ENCODE measurements around the gene UBE2H. TPM values are rescaled to one million over a fixed set of nuclear protein-coding genes. Genes with fewer than 3 reads are reported as not detected.

UBE2H gene
- total RNA-seq, 1 experiment from 2014 or later, result 58.0 TPM

DNA sequence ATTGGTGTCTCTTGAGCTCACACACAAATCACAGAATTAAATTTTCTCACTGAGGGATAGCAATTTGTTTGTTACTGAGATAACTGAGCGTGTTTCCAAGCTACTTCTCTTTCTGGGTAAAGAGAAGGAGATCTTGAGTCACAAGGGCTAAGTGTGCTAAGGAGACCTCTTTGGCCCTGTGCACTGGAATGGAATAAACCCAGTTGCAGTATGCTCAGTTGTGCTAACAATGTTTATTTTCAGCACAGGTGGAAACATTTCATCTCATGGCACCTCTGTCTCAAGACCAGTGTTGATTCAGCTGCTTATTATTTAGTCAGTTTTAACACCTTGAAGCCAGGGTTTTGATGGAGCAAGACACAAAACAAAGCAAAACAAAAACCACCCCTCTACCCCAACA, 22.5 kb upstream of the UBE2H start:
- ChIA-PET POLR2A (no interaction called here), CTCF (no interaction called here)
- Histone ChIP-seq H3K27me3 (ENCODE audit: control insufficient read depth, insufficient read depth, low read length) (no peaks in the 10 kb centered on the region), H3K36me3 (ENCODE audit: control insufficient read depth, insufficient read depth, low read length) (no peaks in the 10 kb centered on the region), H3K4me3 (ENCODE audit: low read depth in 2 of 2, low read length in 2 of 2) (no peak overlapping the region), H3K27ac (ENCODE audit: low read length) (no peak overlapping the region), H3K4me1 (ENCODE audit: control insufficient read depth, insufficient read depth, low read length) (peaks cover under 1% of the 10 kb centered on the region), H3K9me3 (ENCODE audit: control insufficient read depth, insufficient read depth, low read depth, low read length) (no peaks in the 10 kb centered on the region)
- TF ChIP-seq SIN3A (IDR thresholded peaks at IDR 0.05; ENCODE audit: borderline replicate concordance, insufficient read depth, low read depth, low read length) (no peak), TCF7L2 (IDR thresholded peaks at IDR 0.05; ENCODE audit: low read depth, low read length) (no peak), POLR2AphosphoS5 (IDR thresholded peaks at IDR 0.05; ENCODE audit: low read depth, low read length) (no peak)
- TF ChIP-seq, protein P1, sequence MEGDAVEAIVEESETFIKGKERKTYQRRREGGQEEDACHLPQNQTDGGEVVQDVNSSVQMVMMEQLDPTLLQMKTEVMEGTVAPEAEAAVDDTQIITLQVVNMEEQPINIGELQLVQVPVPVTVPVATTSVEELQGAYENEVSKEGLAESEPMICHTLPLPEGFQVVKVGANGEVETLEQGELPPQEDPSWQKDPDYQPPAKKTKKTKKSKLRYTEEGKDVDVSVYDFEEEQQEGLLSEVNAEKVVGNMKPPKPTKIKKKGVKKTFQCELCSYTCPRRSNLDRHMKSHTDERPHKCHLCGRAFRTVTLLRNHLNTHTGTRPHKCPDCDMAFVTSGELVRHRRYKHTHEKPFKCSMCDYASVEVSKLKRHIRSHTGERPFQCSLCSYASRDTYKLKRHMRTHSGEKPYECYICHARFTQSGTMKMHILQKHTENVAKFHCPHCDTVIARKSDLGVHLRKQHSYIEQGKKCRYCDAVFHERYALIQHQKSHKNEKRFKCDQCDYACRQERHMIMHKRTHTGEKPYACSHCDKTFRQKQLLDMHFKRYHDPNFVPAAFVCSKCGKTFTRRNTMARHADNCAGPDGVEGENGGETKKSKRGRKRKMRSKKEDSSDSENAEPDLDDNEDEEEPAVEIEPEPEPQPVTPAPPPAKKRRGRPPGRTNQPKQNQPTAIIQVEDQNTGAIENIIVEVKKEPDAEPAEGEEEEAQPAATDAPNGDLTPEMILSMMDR (IDR thresholded peaks at IDR 0.05), result no peak
- TF ChIP-seq, protein P2, sequence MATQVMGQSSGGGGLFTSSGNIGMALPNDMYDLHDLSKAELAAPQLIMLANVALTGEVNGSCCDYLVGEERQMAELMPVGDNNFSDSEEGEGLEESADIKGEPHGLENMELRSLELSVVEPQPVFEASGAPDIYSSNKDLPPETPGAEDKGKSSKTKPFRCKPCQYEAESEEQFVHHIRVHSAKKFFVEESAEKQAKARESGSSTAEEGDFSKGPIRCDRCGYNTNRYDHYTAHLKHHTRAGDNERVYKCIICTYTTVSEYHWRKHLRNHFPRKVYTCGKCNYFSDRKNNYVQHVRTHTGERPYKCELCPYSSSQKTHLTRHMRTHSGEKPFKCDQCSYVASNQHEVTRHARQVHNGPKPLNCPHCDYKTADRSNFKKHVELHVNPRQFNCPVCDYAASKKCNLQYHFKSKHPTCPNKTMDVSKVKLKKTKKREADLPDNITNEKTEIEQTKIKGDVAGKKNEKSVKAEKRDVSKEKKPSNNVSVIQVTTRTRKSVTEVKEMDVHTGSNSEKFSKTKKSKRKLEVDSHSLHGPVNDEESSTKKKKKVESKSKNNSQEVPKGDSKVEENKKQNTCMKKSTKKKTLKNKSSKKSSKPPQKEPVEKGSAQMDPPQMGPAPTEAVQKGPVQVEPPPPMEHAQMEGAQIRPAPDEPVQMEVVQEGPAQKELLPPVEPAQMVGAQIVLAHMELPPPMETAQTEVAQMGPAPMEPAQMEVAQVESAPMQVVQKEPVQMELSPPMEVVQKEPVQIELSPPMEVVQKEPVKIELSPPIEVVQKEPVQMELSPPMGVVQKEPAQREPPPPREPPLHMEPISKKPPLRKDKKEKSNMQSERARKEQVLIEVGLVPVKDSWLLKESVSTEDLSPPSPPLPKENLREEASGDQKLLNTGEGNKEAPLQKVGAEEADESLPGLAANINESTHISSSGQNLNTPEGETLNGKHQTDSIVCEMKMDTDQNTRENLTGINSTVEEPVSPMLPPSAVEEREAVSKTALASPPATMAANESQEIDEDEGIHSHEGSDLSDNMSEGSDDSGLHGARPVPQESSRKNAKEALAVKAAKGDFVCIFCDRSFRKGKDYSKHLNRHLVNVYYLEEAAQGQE (IDR thresholded peaks at IDR 0.05; ENCODE audit: insufficient read depth in 1 of 2, low read depth in 2 of 2, low read length in 1 of 2), result no peak
- intact Hi-C loops (cut with micrococcal nuclease; ENCODE audit: unreplicated experiment), result no loop called here
- no peak for DNase-seq (ENCODE audit: low read depth, low spot score)
- no TSS peak for BruUV-seq (replicated peaks)
- in situ Hi-C loops (cut with HindIII; ENCODE audit: low pct_unique_long_range_greater_than_20kb, low sequenced_read_pairs), result no loop called here
- ATAC-seq, result no peak

DNA sequence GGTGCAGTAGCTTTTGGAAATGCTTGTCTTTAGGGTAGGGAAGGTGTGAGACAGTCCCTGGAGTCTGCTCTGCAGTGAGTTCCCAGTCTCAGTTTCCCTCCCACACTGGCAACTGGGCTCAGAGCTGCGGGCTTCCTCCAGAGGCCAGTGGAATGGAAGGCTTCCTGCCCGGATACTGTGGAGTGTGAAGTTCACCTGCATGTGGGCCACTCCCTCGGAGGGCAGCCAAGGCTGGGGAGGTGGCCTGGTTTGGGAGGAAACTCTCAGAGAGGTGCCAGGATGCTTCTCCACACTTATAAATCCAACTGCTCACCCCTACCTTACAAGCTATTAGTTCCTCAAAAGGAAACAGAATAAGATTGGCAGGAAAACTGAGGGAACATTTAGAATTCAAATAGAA, 18.1 kb upstream of the UBE2H start:
- in situ Hi-C loops (cut with HindIII; ENCODE audit: low pct_unique_long_range_greater_than_20kb, low sequenced_read_pairs) (no loop called here), intact Hi-C loops (cut with micrococcal nuclease; ENCODE audit: unreplicated experiment) (no loop called here)
- BruUV-seq (replicated peaks), result no TSS peak
- CTCF ChIA-PET, result no interaction called here
- no peaks in the 10 kb centered on the region for H3K9me3 ChIP-seq (ENCODE audit: control insufficient read depth, insufficient read depth, low read depth, low read length)
- no peaks in the 10 kb centered on the region for H3K36me3 ChIP-seq (ENCODE audit: control insufficient read depth, insufficient read depth, low read length)
- TF ChIP-seq TCF7L2 (IDR thresholded peaks at IDR 0.05; ENCODE audit: low read depth, low read length), result no peak
- TF ChIP-seq, protein P2 (IDR thresholded peaks at IDR 0.05; ENCODE audit: insufficient read depth in 1 of 2, low read depth in 2 of 2, low read length in 1 of 2), result no peak
- no peak for TF ChIP-seq POLR2AphosphoS5 (IDR thresholded peaks at IDR 0.05; ENCODE audit: low read depth, low read length)
- TF ChIP-seq SIN3A (IDR thresholded peaks at IDR 0.05; ENCODE audit: borderline replicate concordance, insufficient read depth, low read depth, low read length), result no peak
- TF ChIP-seq, protein P1 (IDR thresholded peaks at IDR 0.05), result no peak
- ATAC-seq (peak; percentile 18; the same call in 1 of the 2 replicates), DNase-seq (ENCODE audit: low read depth, low spot score) (no peak)
- H3K4me1 ChIP-seq (ENCODE audit: control insufficient read depth, insufficient read depth, low read length), result peaks cover 8% of the 10 kb centered on the region
- H3K27ac ChIP-seq (ENCODE audit: low read length), result no peak overlapping the region
- no peak overlapping the region for H3K4me3 ChIP-seq (ENCODE audit: low read depth in 2 of 2, low read length in 2 of 2)
- POLR2A ChIA-PET, result interaction anchor here (0.6 kb wide), 1 partner anchor 42 kb away, joined by 7 read pairs; no protein-coding TSS in a partner anchor
- no peaks in the 10 kb centered on the region for H3K27me3 ChIP-seq (ENCODE audit: control insufficient read depth, insufficient read depth, low read length)

All from Panc1 (cell line).